GM18868 (cell line): Measurements from ENCODE around the gene GPR31.
"Not testable (repeated sequence)": the region's sequence is repeated elsewhere in the genome, so short reads cannot be mapped to it uniquely, and the experiment has no call there.

Experiments
- ATAC-seq: cut with Tn5 transposase; IDR thresholded peaks from one replicate; pipeline ENCODE4 v1.9.1; 2021; ENCODE audit warnings: mild to moderate bottlenecking, moderate library complexity; ENCODE audit not compliant: unreplicated experiment

The GPR31 gene

GRCh38 chr6:167168296-167168695 is 10.5 kb upstream of the GPR31 start:
- ATAC-seq, result not testable (repeated sequence)

- not testable (repeated sequence) for ATAC-seq
Observed at GRCh38 chr6:167167699-167168098, 9.9 kb upstream of the GPR31 start.

DNA sequence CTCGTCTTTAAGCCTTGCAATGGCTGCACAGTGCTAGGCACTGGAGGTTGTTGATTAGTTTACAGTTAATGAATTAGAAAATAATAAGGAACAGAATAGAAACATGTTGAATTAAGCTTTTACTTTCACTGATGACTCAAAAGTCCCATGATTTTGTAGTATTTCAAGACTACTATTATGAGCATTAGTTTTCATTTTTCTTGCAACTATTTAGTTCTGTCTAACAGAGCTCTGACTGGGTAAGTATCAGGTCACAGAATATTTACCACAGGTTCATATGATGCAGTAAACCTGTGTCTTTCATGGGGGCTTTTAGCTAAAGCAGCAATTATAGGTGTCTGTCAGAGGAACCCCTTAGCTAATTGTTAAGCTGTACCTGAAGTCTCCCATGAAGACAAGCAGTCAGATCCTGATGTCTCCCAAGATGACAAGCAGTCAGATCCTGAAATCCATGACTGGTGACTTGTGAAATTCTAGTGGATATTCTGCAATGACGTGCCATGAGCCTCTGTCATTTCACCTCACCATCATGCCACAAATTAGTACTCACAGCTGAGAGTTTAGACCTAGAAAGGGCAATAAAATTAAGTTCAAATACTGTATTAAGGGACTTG is 8.2 kb upstream of the GPR31 start:
- ATAC-seq, result no peak

DNA sequence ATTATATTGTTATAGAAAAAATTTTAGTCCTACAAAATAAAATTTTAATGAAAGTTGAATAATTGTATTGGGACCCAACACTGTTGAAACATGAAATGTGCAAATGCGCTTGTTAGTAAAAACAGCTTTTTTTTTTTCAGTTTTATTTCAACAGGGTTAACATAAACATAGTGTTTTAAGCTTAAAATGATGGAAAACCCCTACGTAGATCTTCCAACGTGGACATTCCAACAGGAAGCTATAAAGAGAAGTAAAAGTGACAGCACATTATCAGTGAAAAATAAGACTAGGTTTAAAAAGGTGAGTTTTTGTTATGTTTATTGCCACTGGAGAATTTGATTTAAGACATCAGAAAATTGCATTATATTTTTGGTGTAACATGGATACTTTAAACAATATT is 6.5 kb upstream of the GPR31 start:
- no peak for ATAC-seq

GRCh38 chr6:167163476-167164011 is 5.8 kb upstream of the GPR31 start:
- no peak for ATAC-seq

DNA sequence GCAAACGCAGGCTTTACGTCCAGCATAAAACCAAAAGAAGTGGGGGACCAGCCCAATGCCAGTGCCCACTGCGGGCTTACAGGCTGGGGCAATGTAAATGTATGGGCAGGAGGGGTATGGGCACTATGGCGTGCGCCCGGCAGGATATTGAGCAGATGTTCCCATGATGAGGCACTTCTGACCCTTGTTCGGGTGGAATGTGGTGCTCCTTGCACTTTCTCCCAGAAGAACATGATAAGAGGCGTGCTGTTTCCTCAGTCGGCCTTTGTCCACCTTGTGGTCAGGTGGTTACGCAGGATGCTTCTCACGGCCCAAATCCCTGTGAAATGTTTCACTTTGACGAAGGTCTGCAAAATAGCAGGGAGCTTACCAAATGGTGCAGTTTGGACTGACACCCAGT is 4.8 kb upstream of the GPR31 start:
- no peak for ATAC-seq

DNA sequence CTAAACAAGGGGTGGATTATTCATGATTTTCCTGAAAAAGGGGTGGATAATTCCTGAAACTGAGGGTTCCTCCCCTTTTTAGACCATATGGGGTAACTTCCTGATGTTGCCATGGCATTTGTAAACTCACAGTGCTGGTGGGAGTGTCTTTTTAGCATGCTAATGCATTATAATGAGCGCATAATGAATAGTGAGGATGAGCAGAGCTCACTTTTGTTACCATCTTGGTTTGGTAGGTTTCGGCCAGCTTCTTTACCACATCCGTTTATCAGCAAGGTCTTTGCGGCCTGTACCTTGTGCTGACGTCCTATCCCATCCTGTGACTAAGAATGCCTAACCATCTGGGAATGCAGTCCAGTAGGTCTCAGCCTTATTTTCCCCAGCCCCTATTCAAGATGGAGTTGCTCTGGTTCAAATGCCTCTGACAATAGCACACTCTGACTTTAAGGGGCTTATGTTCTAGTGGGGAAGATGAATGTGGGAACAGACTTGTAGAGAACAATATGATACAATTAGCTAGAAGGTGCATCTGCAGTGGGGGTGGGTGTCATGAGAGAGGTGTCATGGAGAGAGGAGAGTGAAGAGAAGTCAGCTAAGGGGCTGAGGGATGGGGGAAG is 4.2 kb upstream of the GPR31 start:
- no peak for ATAC-seq

DNA sequence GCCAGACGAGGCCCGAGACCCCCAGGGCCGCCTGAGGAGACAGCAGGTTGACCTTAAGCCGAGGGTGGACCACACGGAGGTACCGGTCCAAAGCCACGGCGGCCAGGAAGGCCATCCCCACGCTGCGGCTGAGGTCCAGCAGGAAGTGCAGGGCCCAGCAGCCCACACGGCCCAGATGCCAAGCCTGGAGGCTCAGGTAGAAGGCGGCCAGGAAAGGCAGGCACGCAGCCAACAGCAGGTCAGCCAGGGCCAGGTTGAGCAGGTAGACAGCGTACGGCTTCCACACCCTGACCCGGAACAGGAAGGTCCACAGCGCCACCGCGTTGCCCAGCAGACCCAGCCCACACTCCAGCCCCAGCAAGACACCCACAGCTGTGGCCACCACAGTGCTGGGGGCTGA is 366 bp downstream of the GPR31 start:
- no peak for ATAC-seq

- ATAC-seq, result no peak
Observed at GRCh38 chr6:167154895-167155294, 2.9 kb downstream of the GPR31 start.

DNA sequence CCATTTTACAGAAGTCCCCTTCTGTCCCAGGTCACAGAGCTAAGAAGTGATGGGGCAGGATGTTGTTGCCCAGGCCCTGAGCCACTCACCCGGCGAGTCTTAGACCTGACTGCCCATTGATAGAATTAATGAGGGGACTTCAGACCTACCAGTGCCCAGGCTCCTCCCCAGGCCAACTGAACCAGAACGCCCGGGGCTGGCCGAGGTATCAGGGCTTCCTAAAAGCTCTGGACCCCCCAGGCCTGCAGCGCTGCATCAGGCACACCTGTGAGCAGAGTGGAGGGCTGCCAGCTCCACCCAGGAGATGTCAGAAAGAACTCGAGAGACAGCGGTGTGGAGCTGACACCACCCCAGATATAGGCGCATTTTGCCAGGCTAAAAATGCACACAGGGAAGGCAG is 3.5 kb downstream of the GPR31 start:
- ATAC-seq, result no peak

DNA sequence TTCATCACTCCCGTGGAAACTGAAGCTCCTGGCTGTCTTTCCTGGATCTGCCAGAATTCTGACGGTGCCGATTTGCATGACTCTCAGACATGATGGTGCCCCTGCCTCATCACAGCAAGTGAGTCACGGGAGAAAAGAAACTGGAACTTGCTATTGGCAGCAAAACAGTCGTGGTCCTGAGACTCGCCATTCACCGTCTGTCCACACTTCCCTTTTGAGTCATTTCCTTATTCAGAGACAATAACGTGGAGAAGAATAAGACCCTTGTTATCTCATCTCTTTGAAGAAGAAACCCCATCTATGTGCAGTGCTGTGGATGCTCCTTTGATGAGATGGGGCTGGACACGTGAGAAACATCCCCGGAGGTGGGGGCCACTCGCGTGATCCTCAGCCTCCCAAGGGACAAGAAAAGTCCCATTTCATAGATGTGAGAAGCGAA is 4.2 kb downstream of the GPR31 start:
- peak; percentile 63 for ATAC-seq

- peak; percentile 44 for ATAC-seq
Observed at GRCh38 chr6:167152862-167153261, 4.9 kb downstream of the GPR31 start.

- peak; percentile 20 for ATAC-seq
Observed at GRCh38 chr6:167151648-167152047, 6.1 kb downstream of the GPR31 start.

GRCh38 chr6:167150941-167151549 is 6.7 kb downstream of the GPR31 start:
- peak; percentile 43 for ATAC-seq

GRCh38 chr6:167148997-167149396 is 8.8 kb downstream of the GPR31 start:
- ATAC-seq, result no peak

- ATAC-seq, result no peak
Observed at GRCh38 chr6:167148021-167148420, 9.8 kb downstream of the GPR31 start.

DNA sequence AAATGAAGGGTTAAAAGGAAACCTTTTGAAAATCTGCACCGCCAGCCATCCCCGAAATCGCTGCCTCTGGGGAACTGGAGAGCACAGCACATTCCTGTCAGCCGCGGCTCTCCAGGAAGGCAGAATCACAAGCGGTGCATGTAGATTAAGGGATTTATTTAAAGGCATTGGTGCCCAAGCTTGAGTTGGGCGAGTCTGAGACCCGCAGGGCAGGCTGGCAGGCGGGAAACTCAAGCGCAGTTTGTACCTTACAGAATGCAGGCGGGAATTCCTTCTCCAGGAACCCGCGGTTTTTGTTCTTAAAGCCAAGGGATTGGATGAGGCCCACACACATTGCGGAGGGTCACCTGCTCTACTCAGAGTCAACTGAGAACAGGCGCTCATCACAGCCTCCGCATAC is 10.8 kb downstream of the GPR31 start:
- no peak for ATAC-seq

DNA sequence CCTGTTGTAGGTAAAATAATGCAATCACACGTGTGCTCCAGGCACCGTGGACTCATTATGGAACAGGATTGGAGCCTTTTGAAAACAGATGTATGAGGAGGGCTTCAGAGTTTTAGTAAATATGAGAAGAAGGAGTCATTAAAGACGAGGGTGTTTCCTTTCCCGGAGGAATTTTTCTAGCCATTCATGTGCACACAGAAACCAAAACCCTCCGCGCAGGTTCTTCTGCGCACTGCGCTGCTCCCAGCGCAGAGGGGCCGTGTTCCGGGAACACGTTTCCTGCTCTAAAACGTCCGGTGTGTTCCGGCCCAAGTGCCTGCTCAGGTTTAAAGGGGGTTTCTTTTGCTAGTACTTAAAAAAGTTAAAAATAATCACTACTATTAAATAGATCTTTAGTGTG is 11.6 kb downstream of the GPR31 start:
- no peak for ATAC-seq

- no peak for ATAC-seq
Observed at GRCh38 chr6:167145461-167145860, 12.3 kb downstream of the GPR31 start.

DNA sequence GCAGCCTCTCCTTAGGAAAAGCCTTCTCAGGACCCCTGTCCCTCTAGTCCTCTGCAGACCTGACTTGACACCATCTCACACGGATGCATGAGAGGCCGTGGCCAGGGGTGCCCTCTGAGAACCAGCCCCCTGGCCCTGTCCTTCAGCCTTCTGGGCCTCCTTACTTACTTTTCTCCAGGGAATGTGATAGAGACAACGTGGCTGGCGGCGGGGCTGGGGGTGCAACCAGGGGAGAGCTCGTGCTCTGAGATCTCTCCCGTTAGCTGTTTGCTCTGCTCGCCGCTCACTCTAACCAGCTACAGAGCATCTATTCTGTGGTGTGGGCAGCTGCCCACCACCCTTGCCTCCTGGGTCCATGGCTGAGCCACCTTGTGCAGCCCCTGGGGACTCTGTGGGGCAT is 14.7 kb downstream of the GPR31 start:
- no peak for ATAC-seq

DNA sequence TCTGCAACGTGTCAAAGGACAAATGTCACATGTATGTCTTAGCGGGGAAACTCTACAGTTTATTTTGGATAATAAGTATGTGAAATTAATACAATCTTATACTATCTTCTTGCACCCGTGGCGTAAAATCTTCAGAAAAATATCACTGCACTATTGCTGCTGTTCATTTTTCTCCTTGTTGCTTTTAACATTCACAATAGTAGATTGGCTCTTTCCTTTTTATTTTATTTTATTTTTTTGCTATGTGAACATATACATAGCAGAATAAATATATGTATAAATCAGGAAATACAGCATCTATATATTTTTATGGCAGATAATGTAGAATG is 15.4 kb downstream of the GPR31 start:
- no peak for ATAC-seq

GRCh38 chr6:167141667-167142432 is 15.9 kb downstream of the GPR31 start:
- ATAC-seq, result peak; percentile 76
